HG03378 (cell line): ENCODE measurements around the gene GSX1.
"Not testable (repeated sequence)": the region's sequence is repeated elsewhere in the genome, so short reads cannot be mapped to it uniquely, and the experiment has no call there.

ENCODE experiments used
- ATAC-seq: cut with Tn5 transposase; IDR thresholded peaks from one replicate; pipeline ENCODE4 v1.9.1; 2021; ENCODE audit warnings: mild to moderate bottlenecking, moderate library complexity; ENCODE audit not compliant: unreplicated experiment

Gene GSX1

GRCh38 chr13:27792393-27793218 lies at the start of gene GSX1:
GSX1 (plus strand) TSS chr13:27792483; CDS start chr13:27792691, 208 bp downstream.
- no peak for ATAC-seq

DNA sequence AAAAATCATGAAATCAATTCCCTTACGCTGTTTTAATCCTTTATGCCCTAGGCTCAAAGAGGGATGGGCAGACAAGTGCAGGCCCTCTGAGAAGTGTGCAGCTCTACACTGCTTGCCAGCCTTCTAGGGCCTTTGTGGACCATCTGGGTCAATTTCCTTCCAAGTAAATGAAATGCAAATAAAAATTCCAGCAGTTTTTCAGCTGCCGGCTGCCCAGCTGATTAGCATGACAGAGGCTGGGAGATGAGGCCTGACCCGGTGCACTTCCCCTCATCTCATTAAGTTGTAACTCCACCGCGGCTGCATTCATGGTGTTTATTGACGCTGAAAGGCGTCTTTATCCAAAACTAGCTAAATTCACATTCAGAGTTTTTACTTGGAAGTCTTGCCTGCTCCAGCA lies 47.5 kb upstream of the GSX1 start:
- ATAC-seq: no peak

DNA sequence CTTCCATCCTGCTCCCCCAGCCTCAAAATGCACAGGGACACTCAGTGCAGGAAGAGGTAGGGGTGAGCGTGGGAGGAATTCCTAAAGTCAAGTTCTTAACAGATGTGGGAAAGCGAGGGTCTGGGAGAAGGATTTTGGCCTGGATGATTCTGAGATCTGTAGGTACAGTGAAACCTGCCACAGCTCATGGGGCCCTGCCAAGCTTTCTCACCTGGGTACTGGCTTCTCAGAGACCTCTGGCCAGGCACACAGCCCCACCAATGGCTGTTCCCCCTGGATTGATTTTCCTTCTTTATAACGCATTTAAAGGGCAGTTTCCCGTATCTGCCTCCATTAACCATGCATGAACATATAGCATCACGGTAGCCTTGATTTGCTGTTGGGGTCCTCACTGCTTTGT lies 47.0 kb upstream of the GSX1 start:
- no peak for ATAC-seq

DNA sequence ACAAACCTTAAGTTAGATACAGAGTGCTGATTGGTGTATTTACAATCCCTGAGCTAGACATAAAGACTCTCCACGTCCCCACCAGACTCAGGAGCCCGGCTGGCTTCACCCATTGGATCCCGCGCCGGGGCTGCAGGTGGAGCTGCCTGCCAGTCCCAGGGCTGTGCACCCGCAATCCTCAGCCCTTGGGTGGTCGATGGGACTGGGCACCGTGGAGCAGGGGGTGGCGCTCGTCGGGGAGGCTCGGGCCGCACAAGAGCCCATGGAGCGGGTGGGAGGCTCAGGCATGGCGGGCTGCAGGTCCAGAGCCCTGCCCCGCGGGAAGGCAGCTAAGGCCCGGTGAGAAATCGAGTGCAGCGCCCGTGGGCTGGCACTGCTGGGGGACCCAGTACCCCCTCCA lies 44.1 kb upstream of the GSX1 start:
- not testable (repeated sequence) for ATAC-seq

- ATAC-seq: no peak
Observed at GRCh38 chr13:27751953-27752532, 40.2 kb upstream of the GSX1 start.

DNA sequence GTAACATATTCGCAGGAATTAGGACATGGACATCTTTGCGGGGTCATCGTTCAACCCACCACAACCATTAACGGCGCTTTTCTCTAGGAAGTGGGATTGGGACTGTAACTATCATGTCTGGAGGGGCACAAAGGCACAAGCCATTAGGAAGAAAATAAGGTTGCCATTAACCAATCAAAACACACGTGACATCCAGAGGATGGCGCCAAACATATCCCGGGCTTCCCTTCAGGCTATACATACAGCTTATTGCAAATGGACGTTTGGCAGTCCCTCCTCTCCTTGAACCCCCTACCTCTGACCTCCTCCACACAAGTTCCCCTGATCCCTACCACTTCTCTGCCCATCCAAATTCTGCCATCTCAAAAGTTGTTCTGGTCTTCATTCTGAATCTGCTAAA lies 26.6 kb upstream of the GSX1 start:
- no peak for ATAC-seq

GRCh38 chr13:27770809-27771208 lies 21.5 kb upstream of the GSX1 start:
- peak; percentile 65 for ATAC-seq

GRCh38 chr13:27772651-27773425 lies 19.4 kb upstream of the GSX1 start:
- no peak for ATAC-seq

- no peak for ATAC-seq
Observed at GRCh38 chr13:27774169-27774568, 18.1 kb upstream of the GSX1 start.

DNA sequence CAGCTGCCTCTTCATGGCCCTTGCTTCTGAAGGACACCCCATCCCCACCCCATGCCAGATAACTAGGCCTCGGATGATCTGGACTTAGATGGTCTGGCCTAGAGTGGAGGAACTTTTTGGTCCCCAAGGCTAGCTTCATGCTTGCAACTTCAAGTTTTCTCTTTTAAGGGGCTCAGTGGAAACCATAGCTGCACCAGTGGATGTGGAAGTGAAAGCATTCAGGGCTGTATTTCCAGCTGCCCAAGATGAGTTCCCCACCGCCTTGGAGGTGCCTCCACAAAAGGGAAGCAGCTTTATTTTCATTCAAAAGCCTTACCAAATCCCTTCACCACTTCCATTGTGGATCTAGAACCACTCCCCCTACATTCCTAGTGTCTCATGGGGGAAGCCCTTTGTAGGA lies 17.6 kb upstream of the GSX1 start:
- ATAC-seq: no peak

GRCh38 chr13:27775943-27776342 lies 16.3 kb upstream of the GSX1 start:
- no peak for ATAC-seq

GRCh38 chr13:27782151-27782550 lies 10.1 kb upstream of the GSX1 start:
- ATAC-seq: no peak

- ATAC-seq: no peak
Observed at GRCh38 chr13:27783111-27783510, 9.2 kb upstream of the GSX1 start.

GRCh38 chr13:27788271-27788670 lies 4.0 kb upstream of the GSX1 start:
- no peak for ATAC-seq

- no peak for ATAC-seq
Observed at GRCh38 chr13:27789153-27789494, 3.2 kb upstream of the GSX1 start.

GRCh38 chr13:27789495-27790303 lies 2.6 kb upstream of the GSX1 start:
- no peak for ATAC-seq

DNA sequence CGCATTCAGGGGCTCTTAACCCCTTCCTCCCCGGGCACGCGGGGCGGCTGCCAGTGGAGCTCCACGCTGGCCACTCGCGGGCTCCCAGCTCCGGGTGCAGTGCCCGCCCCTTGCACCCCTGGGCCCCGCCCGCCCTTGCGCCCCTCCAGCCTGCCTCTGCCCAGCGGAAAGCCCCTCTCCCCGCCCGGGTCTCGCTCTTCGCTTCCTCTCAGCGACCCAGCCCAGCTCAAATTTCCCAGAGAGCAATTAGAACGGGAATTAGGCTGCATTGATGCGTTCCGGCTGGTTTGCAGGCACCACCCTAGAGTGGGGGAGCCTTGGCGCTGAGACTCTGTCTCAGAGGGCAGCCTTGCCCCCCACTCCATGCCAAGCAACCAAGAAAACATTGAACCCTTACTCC lies 1.8 kb upstream of the GSX1 start:
- ATAC-seq: no peak

GRCh38 chr13:27791146-27791900 lies 960 bp upstream of the GSX1 start:
- ATAC-seq: no peak

GRCh38 chr13:27791901-27792392 lies 336 bp upstream of the GSX1 start:
- ATAC-seq: no peak
